Measurements from ENCODE around the gene DUSP5. TPM values are rescaled to one million over a fixed set of nuclear protein-coding genes. Genes with fewer than 3 reads are reported as not detected.
"Not testable (repeated sequence)": the region's sequence is repeated elsewhere in the genome, so short reads cannot be mapped to it uniquely, and the experiment has no call there.

DUSP5 gene
- total RNA-seq, 4 donors from 2014 or later = 6.2 to 16.0 (median 6.6) TPM

DNA sequence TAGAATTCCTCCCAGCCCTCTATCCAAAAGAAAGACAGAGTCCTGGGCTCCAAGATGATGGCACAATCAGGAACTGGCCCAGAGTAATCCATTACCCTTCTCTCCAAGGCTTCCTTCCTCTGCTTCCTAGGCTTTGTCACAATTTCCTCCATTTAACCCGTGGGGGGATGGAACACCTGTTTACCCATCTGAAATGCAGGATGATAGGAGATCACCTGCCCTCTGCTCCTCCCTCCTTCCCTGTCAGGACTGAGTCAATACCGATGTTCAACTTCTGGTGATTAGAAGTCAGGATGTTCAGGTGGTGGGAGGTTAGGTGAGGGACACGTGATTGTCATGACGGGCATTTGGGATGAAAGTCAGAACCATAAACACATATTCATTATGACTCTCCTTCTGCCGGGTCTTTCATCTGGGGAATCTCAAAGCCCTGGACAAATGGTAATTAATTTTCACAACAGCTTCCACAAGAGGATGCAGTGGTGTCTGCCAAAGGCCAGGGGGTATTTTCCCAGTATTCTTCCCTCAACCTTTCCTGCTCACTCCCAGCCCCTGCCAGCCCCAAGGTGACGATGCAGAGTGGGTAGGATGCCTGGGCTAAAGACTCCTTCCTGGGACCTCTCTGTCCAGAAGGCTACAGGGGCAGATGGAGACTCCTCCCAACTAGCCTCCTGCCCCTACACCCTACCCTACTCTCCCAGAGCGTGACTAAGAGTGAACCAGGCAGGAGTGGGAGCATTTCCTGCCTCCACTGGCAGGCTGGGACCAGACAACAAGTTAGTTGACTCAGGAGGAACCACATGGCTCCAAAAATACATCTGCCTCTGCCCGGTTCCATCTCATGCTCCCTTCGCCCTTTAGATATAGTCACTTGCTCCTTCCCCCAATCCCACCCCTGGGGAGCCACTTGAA lies 27.9 kb downstream of the DUSP5 start:
- no peaks in the 10 kb centered on the region for H3K36me3 ChIP-seq
- H3K27ac ChIP-seq = no peak overlapping the region
- H3K4me3 ChIP-seq = no peak overlapping the region
- TF ChIP-seq POLR2AphosphoS5 (IDR thresholded peaks at IDR 0.05) (no peak), POLR2A (IDR thresholded peaks at IDR 0.05) (no peak), CTCF (IDR thresholded peaks at IDR 0.05) (no peak), EP300 (IDR thresholded peaks at IDR 0.05; ENCODE audit: low read depth) (no peak)
- no peak for DNase-seq
- intact Hi-C loops (cut with DNase I; ENCODE audit: low total_unique reads) = no loop called here
- in situ Hi-C loops (cut with MboI; ENCODE audit: low pct_ligation_motif_present in 1 of 4, low pct_unique_long_range_greater_than_20kb in 1 of 4, low sequenced_read_pairs in 3 of 4) = loop anchor here in 1 of 4 donors (25.0 kb wide), 1 partner anchor 213 kb away; the partner anchor contains the start of gene SMNDC1
- peaks cover 0 to 14% (median 3%) of the 10 kb centered on the region in 4 donors for H3K4me1 ChIP-seq
- WGBS, 2 donors (ENCODE audit: low coverage in 1 of 2) = 62 to 79% methylated on average over 3 to 9 of the region's 9 CpGs
- H3K9me3 ChIP-seq = no peaks in the 10 kb centered on the region
- peaks cover 25% of the 10 kb centered on the region for H3K27me3 ChIP-seq

DNA sequence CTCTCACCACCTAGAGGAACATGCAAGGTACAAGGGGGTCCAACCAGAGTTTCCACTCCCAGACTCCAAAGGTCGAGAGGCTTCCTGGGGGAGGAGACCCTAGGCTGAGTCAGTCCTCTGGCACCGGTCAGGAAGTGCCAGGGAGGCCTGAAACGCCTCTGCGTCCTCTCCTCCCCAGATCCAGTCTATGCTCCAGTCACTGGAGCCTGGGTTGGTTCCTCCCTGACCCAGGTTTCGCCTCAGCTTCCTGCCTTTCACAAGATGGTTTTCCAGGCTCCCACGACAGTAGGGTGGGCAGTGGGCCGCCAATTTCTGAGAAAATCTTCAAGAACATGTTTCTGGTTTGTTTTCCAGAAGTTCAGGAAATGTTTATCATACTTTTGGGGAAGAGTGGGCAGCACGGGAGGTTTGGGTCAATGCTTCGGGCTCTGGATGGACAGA lies 30.0 kb downstream of the DUSP5 start:
- in situ Hi-C loops (cut with MboI; ENCODE audit: low pct_ligation_motif_present in 1 of 4, low pct_unique_long_range_greater_than_20kb in 1 of 4, low sequenced_read_pairs in 3 of 4) = loop anchor here in 1 of 4 donors (25.0 kb wide), 1 partner anchor 215 kb away; the partner anchor contains the start of gene SMNDC1
- no peak for DNase-seq

DNA sequence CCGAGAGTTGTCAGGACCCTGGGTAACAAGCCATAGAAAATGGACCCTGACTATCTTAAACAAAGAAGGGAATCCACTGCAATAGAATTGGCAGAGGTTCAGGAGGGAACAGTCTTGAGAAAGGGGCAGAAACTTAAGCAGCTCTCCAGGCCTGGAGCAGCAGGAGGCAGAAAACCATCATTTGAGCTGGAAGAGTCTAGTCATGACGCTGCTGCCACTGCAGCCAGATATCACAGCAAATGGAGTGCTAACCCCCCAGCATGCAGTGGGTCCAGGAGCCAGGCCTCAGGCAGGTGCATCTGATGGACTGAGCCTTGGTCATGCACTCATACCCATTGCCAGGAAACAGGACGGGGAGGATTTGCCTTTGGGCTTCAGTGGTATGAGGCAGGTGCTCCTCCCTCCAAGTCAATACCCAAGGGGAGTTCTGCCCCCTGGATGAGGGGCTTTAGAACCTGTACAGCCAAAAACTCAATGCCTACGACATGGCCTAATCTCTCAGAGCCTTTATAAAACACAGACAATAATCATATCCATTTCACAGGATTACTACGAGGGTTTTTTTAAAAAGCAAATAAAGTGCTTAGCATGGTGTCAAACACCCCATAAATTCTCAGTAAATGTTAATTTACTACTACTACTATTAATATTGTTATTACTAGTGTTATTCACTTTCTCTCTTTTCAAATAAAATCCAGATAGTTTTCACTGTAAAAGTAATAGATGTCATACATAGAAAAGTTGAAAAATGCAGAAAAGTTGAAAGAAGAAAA lies 30.7 kb downstream of the DUSP5 start:
- Histone ChIP-seq H3K9me3 (no peaks in the 10 kb centered on the region), H3K36me3 (no peaks in the 10 kb centered on the region), H3K27ac (no peak overlapping the region), H3K4me1 (peaks cover 0 to 12% (median 4%) of the 10 kb centered on the region in 4 donors), H3K27me3 (peaks cover 35% of the 10 kb centered on the region), H3K4me3 (no peak overlapping the region)
- TF ChIP-seq POLR2AphosphoS5 (IDR thresholded peaks at IDR 0.05) = no peak
- no peak for TF ChIP-seq CTCF (IDR thresholded peaks at IDR 0.05)
- no peak for TF ChIP-seq EP300 (IDR thresholded peaks at IDR 0.05; ENCODE audit: low read depth)
- TF ChIP-seq POLR2A (IDR thresholded peaks at IDR 0.05) = no peak
- in situ Hi-C loops (cut with MboI; ENCODE audit: low pct_ligation_motif_present in 1 of 4, low pct_unique_long_range_greater_than_20kb in 1 of 4, low sequenced_read_pairs in 3 of 4) = loop anchor here in 1 of 4 donors (25.0 kb wide), 1 partner anchor 216 kb away; the partner anchor contains the start of gene SMNDC1
- WGBS, 2 donors (ENCODE audit: low coverage in 1 of 2) = 17 to 72% methylated on average over 1 to 5 of the region's 5 CpGs
- DNase-seq = no peak
- intact Hi-C loops (cut with DNase I; ENCODE audit: low total_unique reads) = no loop called here

More for the DNA sequence above, 30.0 kb downstream of the DUSP5 start:
- H3K27me3 ChIP-seq = peaks cover 35% of the 10 kb centered on the region
- H3K9me3 ChIP-seq = no peaks in the 10 kb centered on the region
- no peak overlapping the region for H3K4me3 ChIP-seq
- WGBS, 2 donors (ENCODE audit: low coverage in 1 of 2) = 80 to 83% methylated on average over 1 to 9 of the region's 9 CpGs
- peaks cover 0 to 12% (median 4%) of the 10 kb centered on the region in 4 donors for H3K4me1 ChIP-seq
- TF ChIP-seq POLR2A (IDR thresholded peaks at IDR 0.05) (no peak), CTCF (IDR thresholded peaks at IDR 0.05) (no peak), POLR2AphosphoS5 (IDR thresholded peaks at IDR 0.05) (no peak), EP300 (IDR thresholded peaks at IDR 0.05; ENCODE audit: low read depth) (no peak)
- intact Hi-C loops (cut with DNase I; ENCODE audit: low total_unique reads) = no loop called here
- H3K36me3 ChIP-seq = no peaks in the 10 kb centered on the region
- H3K27ac ChIP-seq = no peak overlapping the region

GRCh38 chr10:110528997-110529524 lies 31.4 kb downstream of the DUSP5 start:
- H3K27ac ChIP-seq; H3K4me3 ChIP-seq; H3K36me3 ChIP-seq; DNase-seq; H3K9me3 ChIP-seq; intact Hi-C loops (cut with DNase I; ENCODE audit: low total_unique reads): not testable (repeated sequence)
- WGBS, 2 donors (ENCODE audit: low coverage in 1 of 2) = 84 to 89% methylated on average over 7 to 8 of the region's 8 CpGs
- Histone ChIP-seq H3K27me3 (peaks cover 35% of the 10 kb centered on the region), H3K4me1 (peaks cover 0 to 12% (median 4%) of the 10 kb centered on the region in 4 donors)
- in situ Hi-C loops (cut with MboI; ENCODE audit: low pct_ligation_motif_present in 1 of 4, low pct_unique_long_range_greater_than_20kb in 1 of 4, low sequenced_read_pairs in 3 of 4) = loop anchor here in 1 of 4 donors (25.0 kb wide), 1 partner anchor 217 kb away; the partner anchor contains the start of gene SMNDC1

Measured in transverse colon (tissue), 4 donors.